Esophagus (tissue), 2 donors: ENCODE data around the gene NKPD1. TPM values are rescaled to one million over a fixed set of nuclear protein-coding genes. Genes with fewer than 3 reads are reported as not detected.

Source experiments
- H3K27ac ChIP-seq, 2 donors: one replicate each; pipeline ENCODE4 v1.5.1; 2013; ENCODE audit warnings: low read depth in 2 of 2, mild to moderate bottlenecking in 2 of 2, inconsistent platforms in 1 of 2, low read length in 1 of 2, moderate library complexity in 1 of 2
- H3K27me3 ChIP-seq, 2 donors: one replicate each; pipeline ENCODE4 v1.6.1; 2013; ENCODE audit warnings: low read length in 2 of 2, control low read depth in 1 of 2, mild to moderate bottlenecking in 1 of 2; ENCODE audit not compliant: insufficient read depth in 2 of 2, control insufficient read depth in 1 of 2
- H3K36me3 ChIP-seq, 2 donors: one replicate each; pipeline ENCODE4 v1.6.1; 2013; ENCODE audit warnings: low read length in 1 of 2; ENCODE audit not compliant: control insufficient read depth in 2 of 2, insufficient read depth in 2 of 2
- H3K4me1 ChIP-seq, 2 donors: one replicate each; pipeline ENCODE4 v1.6.1; 2013; ENCODE audit warnings: low read length in 1 of 2; ENCODE audit not compliant: control insufficient read depth in 2 of 2, insufficient read depth in 2 of 2
- H3K4me3 ChIP-seq, 2 donors: one replicate each; pipeline ENCODE4 v1.5.1; 2013; ENCODE audit warnings: low read length in 2 of 2, mild to moderate bottlenecking in 2 of 2, low read depth in 1 of 2, moderate library complexity in 1 of 2
- H3K9me3 ChIP-seq, 2 donors: one replicate each; pipeline ENCODE4 v1.6.1; 2013; ENCODE audit warnings: mild to moderate bottlenecking in 2 of 2, low read depth in 1 of 2, low read length in 1 of 2, moderate library complexity in 1 of 2; ENCODE audit not compliant: control insufficient read depth in 2 of 2, insufficient read depth in 1 of 2
- WGBS, 2 donors: extraction: QIAGEN DNeasy Blood & Tissue Kit; methylation state at CpG; one replicate each; pipeline ENCODE4 v1.1.7; 2013; 5-methylcytosine and 5-hydroxymethylcytosine counted together
- polyA plus RNA-seq, 2 donors: library from polyadenylated mRNA; stranded (reverse); fragments of 200-250 nt; gene quantifications; one replicate each; pipeline ENCODE4 v1.2.3, GENCODE V29; 2013
- donor health status: healthy with polysubstance abuse.
- donor health status: Bipolar disorder and iron deficiency.

The NKPD1 gene
- polyA plus RNA-seq, 2 donors = 0.61 to 1.3 TPM

DNA sequence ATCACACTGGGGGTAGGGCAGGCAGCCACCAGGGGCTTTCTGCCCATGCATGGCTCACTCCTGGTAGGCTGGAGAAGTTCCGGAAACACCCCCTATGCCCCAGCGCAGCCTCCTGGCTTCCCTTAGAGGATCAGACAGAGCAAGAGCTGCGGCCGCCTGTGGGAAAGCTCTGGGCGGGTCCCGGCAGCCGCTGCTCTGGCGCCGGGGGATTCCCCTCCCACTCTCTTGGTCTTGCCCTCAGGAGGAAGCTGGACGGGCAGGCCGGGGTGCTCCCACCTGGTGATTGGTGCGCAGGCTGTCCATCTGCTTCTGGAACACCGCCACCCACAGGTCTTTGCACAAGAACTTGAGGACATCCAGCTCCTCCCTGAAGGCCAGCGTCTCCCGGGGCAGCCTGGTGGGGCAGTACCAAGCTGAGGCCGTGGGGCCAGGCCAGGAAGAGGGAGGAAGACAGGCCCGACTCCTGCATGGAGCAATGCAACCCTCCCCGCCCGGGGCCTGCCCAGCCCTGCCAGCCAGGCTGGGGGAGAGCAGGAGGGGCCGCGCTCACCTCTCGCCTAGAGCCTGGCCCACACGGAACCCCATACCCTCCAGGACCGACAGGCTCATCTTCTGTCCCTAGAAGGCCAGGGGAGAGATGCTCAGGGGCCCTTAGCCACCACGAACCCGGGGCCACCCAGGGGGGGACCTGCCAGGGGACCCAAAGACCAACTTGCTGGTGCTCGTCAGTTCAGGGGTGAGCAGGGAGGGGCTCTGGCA is 4.0 kb upstream of the NKPD1 start:
- no peak overlapping the region for H3K27ac ChIP-seq
- H3K9me3 ChIP-seq = no peaks in the 10 kb centered on the region
- no peak overlapping the region for H3K4me3 ChIP-seq
- no peaks in the 10 kb centered on the region for H3K27me3 ChIP-seq
- peaks cover 16 to 54% of the 10 kb centered on the region in 2 donors for H3K4me1 ChIP-seq
- no peaks in the 10 kb centered on the region for H3K36me3 ChIP-seq
- WGBS, 2 donors = 19 to 27% methylated on average over 24 to 27 of the region's 27 CpGs

DNA sequence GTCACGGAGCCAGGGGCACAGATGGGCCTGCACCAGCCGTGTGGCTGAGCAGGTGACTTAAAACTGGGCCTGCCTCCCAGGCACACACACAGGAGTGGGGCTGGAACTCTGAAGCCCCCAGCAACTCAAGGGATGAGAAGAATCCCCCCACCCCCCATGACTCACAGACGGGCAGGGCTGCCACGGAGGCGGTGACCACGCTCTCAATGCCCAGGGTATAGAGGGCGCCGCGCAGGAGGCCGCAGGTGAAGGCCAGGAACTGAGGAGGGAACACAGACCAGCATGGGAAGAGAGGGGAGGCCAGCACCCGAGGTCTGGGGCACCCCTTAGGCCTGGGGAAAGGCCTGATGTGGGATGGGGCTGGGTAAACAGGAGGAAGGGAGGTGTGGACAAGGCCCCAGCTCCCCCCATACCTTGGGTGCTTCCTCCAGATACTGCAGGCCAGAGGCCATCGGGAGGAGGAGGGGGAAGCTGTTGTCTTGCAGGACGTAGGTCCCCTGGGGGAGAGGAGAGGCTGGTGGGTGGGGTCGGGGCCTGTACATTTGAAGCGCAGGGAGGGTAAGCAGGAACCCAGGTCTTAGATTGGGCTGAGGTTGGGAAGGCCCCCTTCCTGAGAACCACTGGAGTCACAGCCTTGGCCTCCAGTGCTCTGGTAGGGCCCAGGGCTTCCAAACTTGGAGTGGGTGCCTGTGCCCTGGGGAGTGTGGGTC is 3.1 kb upstream of the NKPD1 start:
- Histone ChIP-seq H3K27me3 (no peaks in the 10 kb centered on the region), H3K36me3 (no peaks in the 10 kb centered on the region), H3K9me3 (no peaks in the 10 kb centered on the region), H3K4me3 (no peak overlapping the region), H3K27ac (no peak overlapping the region), H3K4me1 (peaks cover 16 to 54% of the 10 kb centered on the region in 2 donors)
- 65% methylated on average over 15 of the region's 15 CpGs for WGBS, 2 donors

DNA sequence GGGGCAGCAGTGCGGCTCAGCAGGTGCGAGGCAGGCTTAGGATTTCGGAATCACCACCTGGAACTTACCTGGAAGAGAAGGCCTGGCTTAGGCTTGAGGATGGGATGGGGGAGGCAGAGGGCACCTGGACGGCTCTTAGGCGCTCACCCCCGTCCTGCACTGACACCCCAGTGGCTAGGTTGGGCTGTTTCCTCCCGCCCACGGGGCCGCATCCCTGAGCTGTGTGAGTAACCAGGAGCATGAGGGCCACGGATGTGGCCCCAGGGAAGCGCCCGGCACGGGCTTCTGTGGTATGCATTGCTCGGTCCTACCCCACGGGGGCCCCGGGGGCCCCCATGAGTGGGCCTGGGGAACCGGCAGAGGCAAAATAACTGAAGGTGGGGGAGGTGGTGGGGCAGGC is 2.4 kb upstream of the NKPD1 start:
- no peaks in the 10 kb centered on the region for H3K9me3 ChIP-seq
- H3K4me3 ChIP-seq = no peak overlapping the region
- WGBS, 2 donors = 51 to 68% methylated on average over 17 of the region's 17 CpGs
- no peak overlapping the region for H3K27ac ChIP-seq
- H3K36me3 ChIP-seq = no peaks in the 10 kb centered on the region
- H3K27me3 ChIP-seq = no peaks in the 10 kb centered on the region
- H3K4me1 ChIP-seq = peaks cover 16 to 54% of the 10 kb centered on the region in 2 donors

DNA sequence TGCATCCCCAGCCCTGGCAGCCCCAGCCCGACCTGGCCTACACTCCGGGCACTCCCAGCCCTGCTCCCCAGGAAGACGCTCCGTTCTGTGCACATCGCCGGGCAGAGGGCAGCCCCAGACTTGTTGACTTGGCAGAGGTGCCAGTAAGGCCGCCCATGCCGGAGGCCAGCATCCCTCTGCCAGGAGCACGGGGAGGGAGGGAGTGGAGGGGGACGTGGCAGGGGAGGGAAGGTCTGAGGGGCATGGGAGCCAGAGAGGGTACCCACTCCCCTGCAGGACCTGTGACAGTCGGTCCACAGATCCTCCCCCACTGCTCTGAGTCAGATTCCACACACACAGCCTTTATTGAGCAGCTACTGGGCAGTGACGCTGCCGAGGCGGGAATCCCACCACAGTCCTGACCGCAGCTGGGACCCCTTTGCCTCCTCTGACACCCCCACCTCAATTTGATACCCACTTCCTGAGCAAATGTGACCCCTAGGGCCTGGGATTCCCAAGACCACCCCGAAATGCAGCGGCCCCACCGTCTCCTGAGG is 1.9 kb upstream of the NKPD1 start:
- Histone ChIP-seq H3K4me3 (no peak overlapping the region), H3K27me3 (no peaks in the 10 kb centered on the region), H3K36me3 (no peaks in the 10 kb centered on the region), H3K27ac (no peak overlapping the region), H3K4me1 (peaks cover 16 to 54% of the 10 kb centered on the region in 2 donors), H3K9me3 (no peaks in the 10 kb centered on the region)
- 48 to 60% methylated on average over 18 of the region's 18 CpGs for WGBS, 2 donors

DNA sequence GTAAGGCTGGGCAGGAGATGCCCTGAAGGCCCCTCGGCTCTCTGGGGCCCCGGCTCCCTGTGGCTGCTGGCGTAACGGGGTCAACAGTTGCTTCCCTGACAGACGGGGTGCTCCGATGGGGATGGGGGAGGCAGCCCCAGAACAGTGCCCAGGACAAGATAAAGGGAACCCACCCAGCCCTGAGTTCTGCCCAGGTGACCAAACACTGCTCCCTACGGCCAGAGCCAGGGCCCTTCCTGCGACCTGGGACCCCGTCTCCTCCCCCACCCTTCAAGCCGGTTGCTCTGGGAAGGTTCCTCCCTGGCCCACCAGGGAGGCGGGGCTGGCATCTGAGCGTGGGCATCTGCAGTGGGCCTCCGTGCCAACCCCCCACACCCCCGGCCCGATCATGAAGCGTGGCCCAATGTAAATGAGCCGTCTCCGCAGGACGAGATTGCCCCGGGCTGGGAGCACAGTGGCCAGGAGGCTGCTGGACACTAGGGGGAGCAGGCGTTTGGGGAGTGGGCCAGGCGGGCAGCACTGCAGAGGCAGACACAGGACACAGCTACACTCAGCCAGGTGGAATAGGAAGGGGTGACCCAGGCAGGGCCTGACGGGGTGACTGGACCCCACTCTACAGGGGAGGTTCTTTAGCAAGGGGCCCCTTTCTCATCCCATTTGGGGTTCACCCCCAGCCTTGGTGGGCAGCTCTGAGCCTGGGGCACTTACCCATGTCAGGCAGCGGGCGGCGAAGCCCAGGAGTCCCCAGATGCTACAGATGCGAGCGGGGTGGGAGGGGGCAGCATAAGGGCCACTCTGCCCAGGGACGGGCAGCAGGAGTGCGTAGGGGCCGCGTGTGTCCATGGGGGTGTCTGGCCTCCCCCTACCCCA is 1.2 kb upstream of the NKPD1 start:
- no peak overlapping the region for H3K4me3 ChIP-seq
- H3K9me3 ChIP-seq = no peaks in the 10 kb centered on the region
- peaks cover 16 to 57% of the 10 kb centered on the region in 2 donors for H3K4me1 ChIP-seq
- H3K36me3 ChIP-seq = no peaks in the 10 kb centered on the region
- H3K27ac ChIP-seq = peak overlapping the region in 1 of 2 donors; percentile 13
- WGBS, 2 donors = 33 to 42% methylated on average over 32 of the region's 32 CpGs
- H3K27me3 ChIP-seq = no peaks in the 10 kb centered on the region

DNA sequence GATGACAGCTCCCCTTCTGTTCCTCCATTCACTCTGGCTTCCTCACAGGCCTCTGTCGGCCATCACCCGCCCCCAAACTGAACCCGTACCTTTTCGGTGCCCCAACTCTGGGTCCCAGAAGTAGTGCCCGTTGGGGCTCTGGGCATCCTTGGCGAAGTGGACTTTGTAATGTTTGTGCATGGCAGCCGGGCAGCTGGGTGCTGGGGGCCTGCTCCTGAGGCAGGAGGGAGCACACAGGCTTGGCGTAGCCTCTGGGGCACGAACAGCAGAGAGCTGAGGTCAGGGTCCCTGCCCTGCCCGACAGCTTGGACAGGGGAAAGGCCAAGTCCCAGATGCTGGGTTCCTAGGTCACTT is 834 bp downstream of the NKPD1 start:
- Histone ChIP-seq H3K27ac (no peak overlapping the region), H3K4me1 (peaks cover 16 to 57% of the 10 kb centered on the region in 2 donors), H3K27me3 (no peaks in the 10 kb centered on the region), H3K4me3 (no peak overlapping the region), H3K9me3 (no peaks in the 10 kb centered on the region), H3K36me3 (no peaks in the 10 kb centered on the region)
- WGBS, 2 donors = 75 to 86% methylated on average over 10 of the region's 10 CpGs

DNA sequence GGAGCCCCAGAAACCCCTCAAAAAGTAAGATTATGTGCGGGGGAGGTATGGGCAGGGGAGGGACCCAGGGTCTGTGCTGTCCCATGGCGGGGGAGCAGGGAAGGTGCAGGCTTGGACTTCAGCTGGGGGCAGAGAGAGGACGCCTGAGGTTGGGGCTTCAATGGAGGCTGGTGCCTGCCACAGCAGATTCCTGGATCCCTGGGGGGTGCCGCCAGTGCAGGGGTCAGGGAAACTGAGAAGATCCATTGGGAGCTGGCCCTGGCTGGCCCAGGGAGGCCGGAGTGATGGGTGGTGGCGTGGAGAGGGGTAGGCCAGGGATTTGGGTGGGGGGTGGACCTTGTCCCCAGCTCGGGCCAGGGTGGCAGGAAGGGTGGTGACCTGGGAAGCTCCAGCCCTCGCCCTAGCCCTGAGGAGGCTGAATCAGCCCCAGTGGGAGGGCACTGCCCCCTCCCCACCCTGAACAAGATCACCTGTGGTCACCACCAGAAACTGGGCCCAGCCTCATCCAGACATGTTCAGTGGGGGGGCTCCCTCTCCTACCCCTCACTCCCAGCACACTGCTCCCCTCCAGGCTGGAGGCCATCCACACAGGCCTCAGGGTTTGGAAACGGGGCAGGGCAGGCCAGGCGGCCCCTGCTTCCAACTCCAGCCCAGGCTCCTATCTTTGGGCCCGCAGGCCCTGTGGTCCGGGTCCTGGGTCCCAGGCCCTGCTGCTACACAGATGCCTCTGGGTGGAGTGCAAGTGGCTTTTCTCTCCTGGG is 1.4 kb downstream of the NKPD1 start:
- no peaks in the 10 kb centered on the region for H3K36me3 ChIP-seq
- H3K4me1 ChIP-seq = peaks cover 15 to 54% of the 10 kb centered on the region in 2 donors
- H3K27me3 ChIP-seq = no peaks in the 10 kb centered on the region
- 78 to 86% methylated on average over 10 to 12 of the region's 12 CpGs for WGBS, 2 donors
- H3K9me3 ChIP-seq = no peaks in the 10 kb centered on the region
- no peak overlapping the region for H3K4me3 ChIP-seq
- H3K27ac ChIP-seq = no peak overlapping the region

DNA sequence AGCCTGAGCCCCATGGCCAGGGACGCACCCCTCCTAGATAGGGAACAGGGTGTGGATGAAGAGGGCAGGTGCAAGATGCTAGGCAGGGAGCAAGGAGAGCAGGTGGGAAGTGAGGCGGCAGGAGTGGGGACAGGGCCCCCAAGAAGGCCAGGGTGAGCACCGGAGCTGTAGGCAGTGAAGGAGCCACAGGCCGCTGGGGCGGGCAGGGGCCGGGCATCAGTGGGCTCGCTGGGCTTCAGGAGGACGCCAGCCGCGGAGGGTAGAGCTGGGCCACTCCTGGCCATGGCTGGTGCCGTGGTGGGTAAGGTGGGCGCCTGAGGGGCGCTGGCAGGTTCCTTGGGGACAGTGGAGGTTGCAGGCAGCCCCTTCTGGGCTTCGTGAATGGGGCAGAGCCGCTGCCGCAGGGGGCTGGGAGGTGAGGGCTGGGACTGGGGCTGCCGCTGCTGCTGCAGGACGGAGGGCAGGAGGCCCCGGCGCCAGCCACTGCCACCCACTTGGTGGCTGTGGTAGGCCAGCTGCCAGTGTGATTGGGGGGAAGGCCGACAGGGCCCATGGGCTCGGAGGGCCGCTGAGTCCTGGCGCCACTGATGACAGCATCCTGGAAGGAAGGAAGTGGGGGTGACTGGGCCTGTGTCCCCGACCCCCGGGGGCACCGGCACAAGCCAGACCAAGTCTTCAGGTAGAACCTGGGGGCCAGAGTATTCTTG is 2.1 kb downstream of the NKPD1 start:
- Histone ChIP-seq H3K4me1 (peaks cover 15 to 54% of the 10 kb centered on the region in 2 donors), H3K9me3 (no peaks in the 10 kb centered on the region), H3K27ac (no peak overlapping the region), H3K36me3 (no peaks in the 10 kb centered on the region), H3K27me3 (no peaks in the 10 kb centered on the region), H3K4me3 (no peak overlapping the region)
- 78 to 80% methylated on average over 26 to 27 of the region's 27 CpGs for WGBS, 2 donors
